Measurements from ENCODE around the gene ARHGAP40.

ARHGAP40 gene

DNA sequence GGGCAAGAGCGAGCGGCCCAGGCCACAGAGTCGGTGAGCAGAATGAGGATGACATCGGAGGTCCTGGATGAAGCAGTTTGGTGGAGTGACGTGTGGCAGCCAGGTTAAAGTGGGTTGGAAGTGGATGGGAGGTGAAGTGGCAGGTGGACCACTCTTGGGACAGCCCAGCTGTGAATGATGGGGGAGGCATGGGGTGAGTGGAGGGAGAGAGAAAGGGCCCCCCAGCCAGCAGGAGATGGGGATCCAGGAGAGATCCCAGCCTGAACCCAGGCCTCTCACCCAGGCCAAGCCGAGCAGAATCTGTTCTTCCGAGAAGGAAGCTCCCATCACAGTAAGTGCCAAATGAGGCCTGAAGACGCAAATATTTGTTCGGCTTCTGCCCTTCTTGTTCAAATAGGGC is 95.7 kb downstream of the ARHGAP40 start:
- TF ChIP-seq, protein P1, sequence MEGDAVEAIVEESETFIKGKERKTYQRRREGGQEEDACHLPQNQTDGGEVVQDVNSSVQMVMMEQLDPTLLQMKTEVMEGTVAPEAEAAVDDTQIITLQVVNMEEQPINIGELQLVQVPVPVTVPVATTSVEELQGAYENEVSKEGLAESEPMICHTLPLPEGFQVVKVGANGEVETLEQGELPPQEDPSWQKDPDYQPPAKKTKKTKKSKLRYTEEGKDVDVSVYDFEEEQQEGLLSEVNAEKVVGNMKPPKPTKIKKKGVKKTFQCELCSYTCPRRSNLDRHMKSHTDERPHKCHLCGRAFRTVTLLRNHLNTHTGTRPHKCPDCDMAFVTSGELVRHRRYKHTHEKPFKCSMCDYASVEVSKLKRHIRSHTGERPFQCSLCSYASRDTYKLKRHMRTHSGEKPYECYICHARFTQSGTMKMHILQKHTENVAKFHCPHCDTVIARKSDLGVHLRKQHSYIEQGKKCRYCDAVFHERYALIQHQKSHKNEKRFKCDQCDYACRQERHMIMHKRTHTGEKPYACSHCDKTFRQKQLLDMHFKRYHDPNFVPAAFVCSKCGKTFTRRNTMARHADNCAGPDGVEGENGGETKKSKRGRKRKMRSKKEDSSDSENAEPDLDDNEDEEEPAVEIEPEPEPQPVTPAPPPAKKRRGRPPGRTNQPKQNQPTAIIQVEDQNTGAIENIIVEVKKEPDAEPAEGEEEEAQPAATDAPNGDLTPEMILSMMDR (IDR thresholded peaks at IDR 0.05; ENCODE audit: insufficient read depth, low read depth, low read length, missing control alignments): no peak
- DNase-seq (ENCODE audit: low read depth): no peak
- H3K4me3 ChIP-seq (ENCODE audit: low read depth, low read length): no peak overlapping the region

DNA sequence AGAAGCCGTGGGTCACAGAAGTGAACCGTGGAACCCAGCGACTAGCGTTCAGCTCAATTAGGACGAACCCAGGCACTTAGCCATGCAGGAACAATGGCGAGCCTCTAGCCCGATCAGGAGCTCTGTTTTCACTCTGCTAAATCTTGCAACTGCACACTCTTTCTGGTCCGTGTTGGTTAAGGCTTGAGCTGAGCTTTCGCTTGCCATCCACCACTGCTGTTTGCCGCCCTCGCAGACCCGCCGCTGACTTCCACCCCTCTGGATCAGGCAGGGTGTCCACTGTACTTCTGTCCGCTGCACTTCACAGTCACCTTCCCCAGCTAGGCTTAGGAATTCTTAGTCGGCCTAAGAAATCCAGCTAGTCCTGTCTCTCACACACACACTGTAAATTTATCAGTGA is 96.9 kb downstream of the ARHGAP40 start:
- TF ChIP-seq, protein P1 (IDR thresholded peaks at IDR 0.05; ENCODE audit: insufficient read depth, low read depth, low read length, missing control alignments): no peak
- no peak for DNase-seq (ENCODE audit: low read depth)
- no peak overlapping the region for H3K4me3 ChIP-seq (ENCODE audit: low read depth, low read length)

DNA sequence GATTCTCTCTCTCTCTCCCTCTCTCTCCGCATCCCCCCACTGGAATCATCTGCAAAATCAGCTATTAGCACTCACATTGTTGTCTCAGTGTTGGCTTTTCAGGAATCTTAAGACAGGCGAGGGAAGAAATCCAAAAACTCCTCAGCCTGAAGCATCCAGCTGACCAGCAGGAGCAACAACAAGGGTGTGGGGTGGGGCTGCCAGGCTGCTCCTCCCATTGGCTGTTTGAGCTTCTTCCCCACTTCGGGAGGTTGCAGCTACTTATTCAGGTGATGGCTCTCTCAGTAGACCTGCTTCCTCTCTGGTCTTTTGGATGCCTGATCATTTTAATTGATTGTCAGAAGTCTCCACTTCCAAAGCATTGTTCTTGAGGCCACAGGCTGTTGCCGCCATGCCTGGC is 98.5 kb downstream of the ARHGAP40 start:
- no peak for DNase-seq (ENCODE audit: low read depth)
- no peak overlapping the region for H3K4me3 ChIP-seq (ENCODE audit: low read depth, low read length)
- TF ChIP-seq, protein P1 (IDR thresholded peaks at IDR 0.05; ENCODE audit: insufficient read depth, low read depth, low read length, missing control alignments): no peak
